Loucy (cell line): Measurements from ENCODE around the gene CENPB.

Experiments used
- EZH2phosphoT487 ChIP-seq: fragments of 200-600 bp; IDR thresholded peaks from 2 replicates; pipeline ENCODE4 v1.6.1; 2018; ENCODE audit warnings: antibody characterized with exemption, mild to moderate bottlenecking, moderate library complexity, borderline replicate concordance
- TF ChIP-seq, protein P1 (sequence below): fragments of 200-600 bp; sonication (generic); conservative IDR thresholded peaks from 2 replicates; pipeline ENCODE4 v1.5.1; 2014; ENCODE audit warnings: mild to moderate bottlenecking, antibody characterized with exemption, low read length

DNA sequence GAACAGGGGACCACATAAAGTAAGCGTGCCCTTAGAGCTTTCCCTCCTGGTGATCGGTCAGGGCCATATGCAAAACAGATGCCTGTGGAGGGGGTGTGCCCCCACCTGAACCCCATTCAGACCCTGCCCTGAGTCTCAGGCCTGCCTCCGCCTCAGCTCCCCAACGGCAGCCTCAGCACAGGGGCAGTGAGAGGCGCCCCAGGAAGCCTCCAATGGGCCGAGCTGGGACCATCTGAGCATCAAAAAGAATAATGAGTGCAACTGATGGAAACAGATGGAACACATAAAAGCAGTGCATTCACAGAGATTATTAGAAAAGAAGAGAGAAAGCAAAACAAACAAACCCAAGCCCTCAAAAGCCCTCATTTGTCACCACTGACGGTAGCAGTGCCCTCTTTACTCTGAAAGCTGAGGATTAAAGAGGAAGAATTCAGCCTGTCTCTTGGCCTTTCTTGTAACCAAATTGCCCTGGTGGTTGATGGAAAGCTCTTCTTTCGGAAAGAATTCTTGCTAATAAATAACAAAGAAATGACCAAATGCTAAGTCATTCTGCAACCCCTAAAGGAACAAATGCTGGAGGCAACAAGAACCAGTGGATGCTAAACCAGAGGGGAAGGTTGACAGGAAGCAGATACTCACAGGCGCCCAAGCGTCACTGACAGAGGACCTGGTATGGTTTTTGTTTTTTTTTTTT, 25.7 kb downstream of the CENPB start:
- TF ChIP-seq, protein P1, sequence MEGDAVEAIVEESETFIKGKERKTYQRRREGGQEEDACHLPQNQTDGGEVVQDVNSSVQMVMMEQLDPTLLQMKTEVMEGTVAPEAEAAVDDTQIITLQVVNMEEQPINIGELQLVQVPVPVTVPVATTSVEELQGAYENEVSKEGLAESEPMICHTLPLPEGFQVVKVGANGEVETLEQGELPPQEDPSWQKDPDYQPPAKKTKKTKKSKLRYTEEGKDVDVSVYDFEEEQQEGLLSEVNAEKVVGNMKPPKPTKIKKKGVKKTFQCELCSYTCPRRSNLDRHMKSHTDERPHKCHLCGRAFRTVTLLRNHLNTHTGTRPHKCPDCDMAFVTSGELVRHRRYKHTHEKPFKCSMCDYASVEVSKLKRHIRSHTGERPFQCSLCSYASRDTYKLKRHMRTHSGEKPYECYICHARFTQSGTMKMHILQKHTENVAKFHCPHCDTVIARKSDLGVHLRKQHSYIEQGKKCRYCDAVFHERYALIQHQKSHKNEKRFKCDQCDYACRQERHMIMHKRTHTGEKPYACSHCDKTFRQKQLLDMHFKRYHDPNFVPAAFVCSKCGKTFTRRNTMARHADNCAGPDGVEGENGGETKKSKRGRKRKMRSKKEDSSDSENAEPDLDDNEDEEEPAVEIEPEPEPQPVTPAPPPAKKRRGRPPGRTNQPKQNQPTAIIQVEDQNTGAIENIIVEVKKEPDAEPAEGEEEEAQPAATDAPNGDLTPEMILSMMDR: no peak
- TF ChIP-seq EZH2phosphoT487: no peak
